GM18519 (cell line): ENCODE measurements around the gene FRMD5.

Source experiments
- ATAC-seq: cut with Tn5 transposase; IDR thresholded peaks from one replicate; pipeline ENCODE4 v1.9.1; 2021; ENCODE audit warnings: mild to moderate bottlenecking, moderate library complexity; ENCODE audit not compliant: unreplicated experiment, low FRiP score

The FRMD5 gene

DNA sequence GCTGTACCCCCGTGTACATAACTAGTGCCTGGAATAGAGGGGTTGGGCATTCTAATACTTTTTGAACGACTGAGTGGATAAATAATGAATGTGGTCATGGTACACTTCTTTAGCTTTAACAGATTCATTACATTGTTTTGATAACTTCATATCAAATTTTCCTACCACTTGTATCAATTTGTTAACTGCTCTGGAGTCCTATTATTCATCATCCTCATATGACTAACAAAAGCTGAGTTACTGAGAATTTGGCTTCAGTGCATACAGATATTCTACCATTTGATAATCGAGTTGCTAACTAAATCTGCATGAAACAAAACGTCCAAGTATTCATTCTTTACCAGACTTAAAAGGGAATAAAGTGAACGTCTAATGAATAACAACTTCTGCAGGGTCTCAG lies 31.7 kb downstream of the FRMD5 start:
- ATAC-seq = no peak

DNA sequence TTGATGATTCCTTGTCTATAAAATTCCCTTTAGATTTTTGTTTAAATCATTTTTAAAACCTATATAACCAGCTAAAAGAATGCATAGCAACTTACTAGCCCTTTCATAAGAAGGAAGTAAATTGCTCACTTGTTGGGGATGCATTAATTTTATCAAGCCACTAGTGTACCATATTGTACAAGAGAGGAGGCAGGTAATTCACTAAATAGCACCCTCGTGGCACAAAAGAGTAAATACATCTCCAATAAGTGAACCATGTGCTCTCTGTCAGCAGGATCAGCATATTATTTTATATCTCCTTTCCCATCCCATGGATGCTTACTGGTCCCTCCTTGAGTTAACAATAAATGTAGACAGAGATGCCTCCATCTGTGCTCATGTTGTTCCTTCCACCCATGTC lies 34.3 kb downstream of the FRMD5 start:
- no peak for ATAC-seq

DNA sequence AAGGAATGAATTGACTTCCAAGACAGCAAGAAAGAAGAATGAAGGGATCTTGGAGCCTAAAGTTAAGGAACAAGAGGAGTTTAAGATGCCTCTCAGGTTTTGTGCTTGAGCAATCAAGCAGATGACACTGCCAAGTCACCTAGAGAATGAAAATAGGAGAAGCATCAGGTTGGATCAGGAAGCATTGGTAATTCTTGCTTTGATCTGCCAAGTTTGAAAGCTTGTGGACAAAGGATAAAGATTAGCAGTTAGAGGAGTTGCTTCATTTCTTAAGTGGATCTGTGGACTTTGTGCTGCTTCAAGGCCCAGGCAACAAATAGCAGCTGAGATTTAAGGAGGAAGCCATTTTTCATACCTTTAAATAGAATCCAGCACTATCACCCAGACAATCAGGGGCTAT lies 35.6 kb downstream of the FRMD5 start:
- ATAC-seq = no peak

DNA sequence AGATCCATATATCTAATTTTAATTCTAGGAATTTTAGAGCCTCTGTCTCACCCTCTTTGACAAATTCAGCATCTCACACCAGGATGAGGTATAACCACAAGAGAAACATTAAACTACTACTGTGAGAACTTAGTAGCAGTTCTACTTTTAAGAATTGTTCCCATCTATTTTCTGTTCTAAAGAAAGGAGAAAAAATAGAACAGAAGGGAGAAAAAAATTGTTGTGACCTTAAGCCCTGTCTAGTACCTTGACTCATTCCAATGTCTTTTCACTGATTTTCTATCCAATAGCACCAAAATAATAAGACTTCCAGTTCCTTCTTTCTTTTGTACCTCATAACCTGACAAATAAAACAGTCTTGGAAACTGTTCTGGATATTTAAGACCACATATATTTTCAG lies 37.0 kb downstream of the FRMD5 start:
- ATAC-seq = no peak

DNA sequence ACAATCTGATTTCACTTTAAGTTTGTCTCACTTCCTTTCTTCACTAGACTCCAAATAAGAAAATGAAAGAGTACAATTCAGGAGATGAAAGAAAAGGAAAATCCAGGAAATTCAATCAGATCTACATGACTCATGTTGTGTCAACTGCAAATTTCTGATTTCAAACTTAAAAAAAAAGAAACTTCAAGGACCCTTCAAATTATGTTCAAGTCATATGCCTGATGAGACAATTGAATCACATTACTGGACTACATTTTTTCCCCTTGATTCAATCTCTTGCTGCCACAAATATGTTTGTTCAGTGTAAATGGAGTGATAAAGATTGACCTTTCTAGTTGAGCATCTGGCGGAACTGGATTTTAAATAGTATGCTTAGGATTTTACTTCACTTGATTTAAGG lies 37.4 kb downstream of the FRMD5 start:
- ATAC-seq = no peak

DNA sequence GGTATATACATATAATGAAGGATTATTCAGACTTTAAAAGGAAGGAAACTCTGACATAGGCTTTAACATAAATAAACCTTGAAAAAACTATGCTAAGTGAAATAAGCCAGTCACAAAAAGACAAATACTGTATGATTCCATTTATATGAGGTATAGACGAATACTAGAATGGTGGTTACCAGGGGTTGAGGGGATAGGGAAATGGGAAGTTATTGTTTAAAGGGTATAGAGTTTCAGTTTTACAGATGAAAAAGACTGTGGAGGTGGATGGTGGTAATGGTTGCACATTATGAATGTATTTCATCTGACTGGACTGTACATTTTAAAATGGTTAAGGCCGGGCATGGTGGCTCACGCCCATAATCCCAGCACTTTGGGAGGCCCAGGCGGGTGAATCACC lies 41.7 kb downstream of the FRMD5 start:
- ATAC-seq = no peak

DNA sequence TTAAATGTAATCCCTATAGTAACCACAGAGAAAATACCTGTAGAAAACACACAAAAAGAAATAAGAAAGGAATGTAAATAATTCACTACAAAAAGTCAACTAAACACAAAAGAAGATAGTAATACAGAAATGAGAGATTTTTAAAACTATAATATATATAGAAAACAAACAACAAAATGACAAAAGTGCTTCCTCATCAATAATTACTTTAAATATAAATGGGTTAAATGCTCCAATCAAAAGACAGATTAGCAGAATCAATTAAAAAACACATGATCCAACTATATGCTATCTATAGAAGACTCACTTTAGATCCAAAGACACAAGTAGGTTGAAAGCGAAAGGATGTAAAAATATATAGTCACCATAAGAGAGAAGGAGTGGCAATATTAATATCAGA lies 45.8 kb downstream of the FRMD5 start:
- no peak for ATAC-seq

DNA sequence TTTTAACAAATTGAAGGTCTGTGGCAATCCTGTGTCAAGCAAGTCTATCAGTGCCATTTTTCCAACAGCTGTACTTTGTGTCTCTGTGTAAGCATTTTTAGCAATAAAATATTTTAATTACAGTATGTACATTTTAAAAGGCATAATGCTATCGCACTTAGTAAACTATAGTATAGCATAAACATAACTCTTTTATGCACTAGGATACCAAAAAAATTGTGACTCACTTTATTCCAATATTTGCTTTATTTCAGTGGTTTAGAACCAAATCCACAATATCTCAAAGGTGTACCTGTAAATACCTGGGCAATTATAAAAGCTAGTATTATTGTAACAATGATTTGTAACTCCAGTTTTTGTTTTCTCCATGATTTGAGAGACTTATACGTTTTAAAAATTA lies 46.5 kb downstream of the FRMD5 start:
- no peak for ATAC-seq

DNA sequence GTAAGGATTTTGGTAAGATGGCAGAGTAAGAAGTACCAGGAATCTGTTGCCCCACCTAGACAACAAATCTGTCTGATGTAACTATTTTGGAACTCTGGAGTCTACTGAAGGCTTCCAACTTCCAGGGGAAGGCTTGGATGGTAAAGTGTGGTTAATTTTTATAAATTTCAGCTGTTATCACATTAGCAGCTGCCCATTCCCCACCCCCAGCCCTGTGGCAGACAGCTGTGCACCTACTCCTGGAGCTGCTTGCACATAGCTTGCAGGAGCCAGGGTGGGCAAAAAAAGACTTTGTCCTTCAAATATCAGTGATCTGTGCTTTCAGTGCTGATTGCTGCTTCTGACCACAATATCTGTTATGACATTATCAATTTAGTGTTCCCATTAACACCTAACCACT lies 47.4 kb downstream of the FRMD5 start:
- no peak for ATAC-seq

DNA sequence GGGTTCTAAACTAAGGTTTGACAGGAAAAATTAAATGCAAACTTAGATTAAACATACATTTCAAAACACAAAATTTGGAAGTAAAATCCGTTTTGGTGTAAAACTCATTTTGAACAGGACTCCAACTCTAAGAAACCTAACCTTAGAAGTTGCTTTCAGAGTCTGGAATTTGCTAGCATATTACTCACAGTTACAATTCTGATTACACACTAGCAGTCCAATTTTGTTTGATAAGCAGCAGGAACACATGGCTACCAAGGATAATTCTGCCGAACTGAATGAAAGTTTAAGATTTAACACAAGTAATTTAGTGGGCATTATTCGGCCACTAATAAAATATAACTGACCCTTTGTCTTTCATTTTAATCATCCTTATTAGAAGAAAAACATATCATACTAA lies 49.6 kb downstream of the FRMD5 start:
- ATAC-seq = no peak

DNA sequence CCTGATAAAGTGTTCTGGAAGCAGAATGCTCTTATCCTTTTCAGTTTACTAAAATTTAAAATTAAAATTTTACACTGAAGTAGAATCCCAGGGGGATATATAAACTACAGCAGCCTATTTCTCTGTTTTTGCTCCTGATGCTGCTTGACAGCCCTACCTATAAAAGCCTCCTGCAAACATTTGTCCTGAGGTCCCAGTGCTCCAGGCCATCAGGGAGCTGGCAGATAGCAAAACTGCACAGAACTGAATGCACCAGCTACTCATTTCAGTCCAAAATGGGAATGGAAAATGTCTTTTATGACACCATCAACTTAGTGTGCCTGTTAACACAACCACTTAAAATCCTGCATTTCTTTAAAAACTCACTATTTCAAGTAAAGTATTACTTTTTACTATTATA lies 50.1 kb downstream of the FRMD5 start:
- no peak for ATAC-seq

DNA sequence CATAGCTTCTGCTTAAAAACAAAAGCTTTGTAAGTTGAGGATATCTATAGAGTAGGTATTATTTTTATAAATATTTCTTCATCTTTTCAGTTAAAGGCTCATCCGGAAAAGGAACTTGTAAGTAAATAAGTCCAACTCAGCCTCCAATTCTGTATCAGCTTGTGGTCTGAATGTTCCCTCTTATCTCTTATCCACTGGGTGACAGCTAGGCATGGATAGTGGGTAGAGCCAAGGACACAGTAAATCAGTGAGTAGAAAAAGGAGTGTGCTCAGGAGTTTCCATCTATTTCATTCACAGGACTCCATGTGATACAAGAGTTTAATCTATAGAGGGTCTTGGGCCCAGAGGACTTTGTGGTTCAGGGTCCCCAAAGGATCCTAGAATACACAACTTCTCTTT lies 50.9 kb downstream of the FRMD5 start:
- ATAC-seq = no peak

DNA sequence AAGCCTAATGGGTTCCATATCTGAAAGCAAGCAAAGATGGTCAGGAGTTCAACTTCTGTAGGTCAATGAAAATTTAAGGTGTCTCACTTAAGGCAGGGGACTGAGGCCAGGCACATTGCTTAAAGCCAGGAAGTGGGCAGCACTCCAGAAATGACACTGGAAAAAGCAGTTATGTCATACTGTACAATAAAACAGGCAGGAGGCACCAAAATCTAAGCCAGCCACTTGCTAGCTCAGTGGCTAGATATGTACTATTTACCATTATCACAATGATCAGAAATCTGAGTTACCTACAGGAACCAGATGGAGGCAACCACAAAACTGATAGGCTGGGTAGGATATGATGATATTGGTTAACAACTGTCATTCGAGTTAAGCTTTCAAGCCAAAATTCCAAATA lies 57.3 kb downstream of the FRMD5 start:
- no peak for ATAC-seq

DNA sequence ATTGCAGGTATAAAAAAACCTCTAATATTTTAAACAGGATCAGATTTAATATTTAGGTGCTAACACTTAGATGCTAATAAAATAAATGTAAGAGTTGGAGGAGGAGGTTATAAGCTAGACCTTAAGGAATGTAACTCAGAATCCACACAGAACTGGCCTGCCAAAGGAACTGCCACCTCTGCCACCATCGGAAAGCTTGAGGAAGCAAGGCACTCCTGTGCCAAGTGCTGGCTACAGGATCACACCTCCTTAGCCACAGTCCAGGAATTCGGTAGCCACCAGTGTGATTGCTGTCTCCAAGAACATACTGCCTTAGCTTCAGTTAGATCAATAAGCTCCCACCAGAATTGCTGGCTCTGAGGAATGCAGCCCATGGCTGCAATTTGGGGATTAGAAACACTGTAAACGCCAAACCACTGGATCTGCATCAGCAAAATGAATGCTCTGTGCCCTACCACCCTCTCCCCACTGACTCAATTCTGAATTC lies 58.0 kb downstream of the FRMD5 start:
- no peak for ATAC-seq

DNA sequence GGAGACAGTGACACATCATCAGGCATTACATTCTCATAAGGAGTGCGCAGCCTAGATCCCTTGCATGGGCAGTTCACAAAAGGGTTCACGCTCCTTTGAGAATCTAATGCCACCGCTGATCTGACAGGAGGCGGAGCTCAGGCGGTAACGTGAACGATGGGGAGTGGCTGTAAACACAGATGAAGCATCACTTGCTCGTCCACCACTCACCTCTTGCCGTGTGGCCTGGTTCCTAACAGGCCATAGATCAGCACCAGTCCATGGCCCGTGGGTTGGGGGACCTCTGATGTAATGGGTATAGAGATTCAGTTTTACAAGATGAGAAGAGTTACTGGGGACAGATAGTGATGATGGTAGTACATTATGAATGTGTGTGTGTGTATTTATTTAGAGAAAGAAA lies 63.0 kb downstream of the FRMD5 start:
- no peak for ATAC-seq

DNA sequence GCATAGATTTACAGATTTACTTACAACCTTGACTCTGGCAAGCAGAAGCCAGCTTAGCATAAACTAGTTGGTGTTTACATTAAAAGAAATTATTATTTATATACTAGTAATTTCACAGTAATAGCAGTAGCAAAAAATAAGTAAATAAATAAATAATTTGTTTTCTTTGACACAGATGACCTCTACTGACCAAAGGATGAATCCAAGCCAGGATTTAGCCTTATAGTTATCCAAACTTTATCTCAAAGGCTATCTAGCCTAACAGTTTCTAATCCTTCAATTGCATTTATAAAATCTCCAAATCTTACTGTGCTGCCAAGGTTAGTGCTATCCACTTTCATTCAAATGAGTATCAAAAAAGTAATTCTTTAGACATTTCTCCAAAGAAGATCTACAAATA lies 64.3 kb downstream of the FRMD5 start:
- no peak for ATAC-seq

DNA sequence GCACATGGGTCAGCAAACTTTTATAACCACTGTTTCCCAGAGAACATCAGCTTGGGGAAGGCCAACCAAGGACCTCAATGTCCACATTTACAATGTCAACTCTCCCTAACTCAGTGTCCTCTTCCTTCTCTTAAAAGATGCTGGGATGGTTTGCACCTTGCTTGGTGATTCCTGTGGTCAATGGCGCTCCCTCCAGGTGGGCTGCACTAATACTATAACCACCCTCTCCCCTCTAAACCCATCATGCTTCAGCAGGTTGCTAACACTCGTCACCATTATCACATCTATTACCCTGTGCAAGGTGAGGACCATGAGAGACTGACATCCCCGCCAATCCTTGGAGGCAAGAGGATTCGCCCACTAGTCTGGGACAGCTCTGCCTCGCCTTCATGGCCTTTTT lies 65.2 kb downstream of the FRMD5 start:
- ATAC-seq = no peak

DNA sequence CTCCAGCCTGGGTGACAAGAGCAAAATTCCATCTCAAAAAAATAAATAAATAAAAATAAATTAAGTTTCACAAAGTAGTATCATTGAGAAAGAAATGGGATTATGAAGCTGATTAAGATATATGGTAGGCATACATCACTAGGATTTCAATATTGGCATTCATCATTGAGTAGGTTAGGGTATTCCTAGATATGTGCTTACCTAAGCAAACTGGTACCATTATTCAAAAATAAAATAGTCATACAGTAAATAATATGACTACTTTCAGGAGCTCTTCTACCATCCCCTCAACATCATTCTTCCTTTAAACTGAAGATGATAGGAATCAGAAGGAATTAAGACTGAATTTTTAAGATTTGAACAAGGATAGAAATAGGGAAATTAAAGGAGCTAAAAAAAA lies 66.6 kb downstream of the FRMD5 start:
- no peak for ATAC-seq

DNA sequence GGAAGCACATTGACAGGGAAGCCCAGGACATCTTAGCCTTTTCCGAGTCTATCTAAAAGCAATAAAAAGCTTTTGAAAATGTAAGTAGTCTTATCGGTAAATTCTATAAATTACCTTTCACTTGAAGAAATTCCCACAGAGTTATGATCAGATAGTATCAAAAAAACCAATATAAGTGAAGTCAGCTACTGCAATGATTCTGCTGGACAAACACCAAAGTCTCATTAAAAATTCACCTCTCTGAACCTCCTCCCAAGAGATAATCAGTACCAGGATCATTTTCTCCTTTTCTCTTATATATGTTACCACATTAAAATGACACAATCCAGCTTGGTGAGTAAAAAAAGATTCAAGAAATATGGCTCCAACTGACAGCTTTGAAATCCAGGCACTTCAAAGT lies 69.2 kb downstream of the FRMD5 start:
- ATAC-seq = no peak

DNA sequence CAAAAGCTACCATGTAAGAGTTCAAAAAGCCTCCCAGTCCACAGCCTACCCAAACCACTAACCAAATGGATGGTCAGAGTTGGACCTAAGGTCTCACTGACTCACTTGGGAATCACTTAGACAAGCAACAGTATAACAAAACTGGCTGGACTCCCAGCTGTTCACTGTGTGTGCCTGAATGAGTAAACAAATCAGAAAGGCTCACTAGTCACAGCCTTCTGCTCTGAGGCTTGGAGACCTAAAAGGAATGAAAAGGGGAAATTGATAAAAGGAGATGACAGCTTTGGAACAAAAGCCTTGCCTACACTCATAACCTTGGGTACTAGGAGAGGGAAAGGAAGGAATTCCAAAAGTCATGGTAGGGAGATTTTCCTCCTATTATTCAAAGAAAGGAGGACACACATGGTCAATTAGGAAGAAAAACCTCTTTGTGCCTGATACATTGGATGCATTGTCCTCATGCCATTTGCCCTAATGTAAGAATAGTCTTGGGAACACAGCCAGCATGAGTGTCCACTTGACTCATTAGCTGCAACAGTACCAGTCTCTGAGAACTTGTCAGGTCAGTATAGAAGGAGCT lies 92.3 kb downstream of the FRMD5 start:
- ATAC-seq = no peak

DNA sequence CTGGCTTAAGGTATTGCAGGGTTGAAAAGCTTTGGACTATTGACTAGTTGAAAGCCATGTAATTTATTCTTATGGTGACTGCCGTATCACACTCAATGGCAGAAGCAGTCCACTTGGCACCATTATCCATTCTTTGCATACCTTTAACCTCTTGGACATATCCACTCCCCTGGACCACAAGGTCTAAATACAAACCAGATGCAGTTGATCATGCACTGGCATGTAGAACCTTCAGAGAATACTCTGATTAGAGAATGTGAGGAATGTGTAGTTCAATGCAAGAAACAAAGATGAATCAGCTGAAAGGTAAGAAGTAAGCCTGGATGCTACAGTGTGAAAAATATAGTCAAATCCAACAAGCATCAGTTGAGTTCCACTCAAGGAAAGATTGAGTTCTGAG lies 93.1 kb downstream of the FRMD5 start:
- no peak for ATAC-seq

DNA sequence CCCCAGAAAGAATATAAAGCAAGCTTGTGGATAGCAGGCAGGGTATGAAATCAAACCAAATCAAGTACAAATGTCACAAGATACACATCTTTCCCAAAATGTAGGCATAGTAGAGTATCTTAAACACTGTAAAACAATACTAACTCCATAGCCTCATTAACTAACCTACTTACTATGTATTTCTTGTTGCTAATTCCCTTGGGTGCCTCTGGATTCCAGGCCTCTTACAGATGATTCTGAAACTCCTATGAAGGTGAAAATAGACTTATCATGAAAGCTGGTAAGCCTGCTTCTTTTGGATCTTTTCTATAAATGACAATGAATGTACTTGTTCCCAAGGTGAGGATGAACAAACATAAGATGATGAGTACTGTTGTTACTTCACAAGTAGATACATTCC lies 93.8 kb downstream of the FRMD5 start:
- no peak for ATAC-seq

DNA sequence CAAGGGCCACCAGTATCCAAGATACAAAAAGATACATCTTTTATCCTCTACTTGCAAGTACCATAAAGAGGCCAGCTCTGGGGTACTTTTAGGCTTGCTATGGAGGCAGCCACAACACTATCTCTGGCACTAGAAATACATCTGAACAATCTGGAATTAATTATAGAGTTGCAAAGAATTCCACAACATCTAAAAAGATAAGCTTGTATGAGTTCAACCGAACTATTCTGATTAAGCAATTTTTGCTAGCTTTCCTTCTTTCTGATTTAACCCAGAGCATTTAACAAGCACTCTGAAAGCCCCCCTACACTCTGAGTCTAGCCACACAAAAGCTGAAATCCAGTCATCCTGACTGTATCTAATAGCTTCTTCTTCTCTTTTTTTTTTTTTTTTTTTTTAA lies 95.4 kb downstream of the FRMD5 start:
- ATAC-seq = no peak
